HG03159 (cell line): Measurements from ENCODE around the gene OGFOD3.
"Not testable (repeated sequence)": the region's sequence is repeated elsewhere in the genome, so short reads cannot be mapped to it uniquely, and the experiment has no call there.

Experiments
- ATAC-seq: cut with Tn5 transposase; IDR thresholded peaks from one replicate; pipeline ENCODE4 v1.9.1; 2021; ENCODE audit warnings: mild to moderate bottlenecking, moderate library complexity; ENCODE audit not compliant: unreplicated experiment

The OGFOD3 gene

GRCh38 chr17:82435103-82435502 is 16.7 kb upstream of the OGFOD3 start:
- ATAC-seq, result no peak

GRCh38 chr17:82434216-82434565 is 15.8 kb upstream of the OGFOD3 start:
- no peak for ATAC-seq

DNA sequence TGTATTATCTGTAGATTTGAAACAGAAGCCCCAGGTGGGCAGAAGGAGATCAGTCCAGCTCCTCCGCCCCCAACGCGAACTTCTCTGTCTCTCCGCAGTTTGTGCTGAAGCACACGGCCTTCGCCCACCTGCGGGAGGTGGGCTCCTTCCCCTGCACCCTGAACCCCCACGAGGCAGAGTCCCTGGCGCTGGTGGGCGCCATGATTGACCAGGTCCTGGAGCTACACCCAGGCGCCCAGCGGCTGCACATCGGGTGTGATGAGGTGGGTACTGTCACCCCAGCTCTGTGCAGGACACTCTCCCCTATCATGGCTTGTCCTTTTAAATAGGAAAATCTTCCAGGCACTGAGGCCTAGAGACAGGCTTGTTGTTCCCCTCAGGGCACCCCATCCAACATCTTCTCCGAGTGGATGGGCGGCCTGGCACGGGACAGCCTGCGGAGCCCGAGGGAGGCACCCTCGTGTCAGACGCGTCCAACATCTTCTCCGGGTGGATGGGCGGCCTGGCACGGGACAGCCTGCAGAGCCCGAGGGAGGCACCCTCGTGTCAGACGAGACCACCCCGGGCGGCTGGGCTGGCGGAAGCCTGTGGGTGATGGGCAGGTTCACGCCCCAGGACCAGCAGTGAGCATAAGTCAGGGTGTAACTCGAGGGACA is 15.3 kb upstream of the OGFOD3 start:
- no peak for ATAC-seq

DNA sequence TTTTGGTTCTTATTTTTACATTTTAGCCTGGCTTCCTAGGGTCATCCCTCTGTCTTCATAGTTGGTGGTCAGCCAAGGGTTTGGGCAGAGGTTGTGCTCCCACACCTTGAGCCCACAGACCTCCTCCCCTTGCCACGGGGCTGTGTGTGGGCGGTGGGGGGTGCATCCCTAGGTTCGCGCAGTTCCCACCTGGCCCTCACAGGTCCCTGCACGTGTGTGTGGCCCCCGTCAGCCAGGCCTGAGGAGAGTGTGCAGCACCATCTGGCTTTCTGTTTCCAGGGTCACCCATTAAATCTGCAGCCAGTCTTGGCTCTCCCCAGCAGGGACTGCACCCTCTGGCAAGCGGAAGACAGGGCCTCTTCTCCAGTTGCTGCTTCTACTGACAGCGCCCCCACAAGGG is 13.6 kb upstream of the OGFOD3 start:
- no peak for ATAC-seq

GRCh38 chr17:82429824-82430223 is 11.4 kb upstream of the OGFOD3 start:
- no peak for ATAC-seq

GRCh38 chr17:82428546-82428945 is 10.2 kb upstream of the OGFOD3 start:
- ATAC-seq, result no peak

GRCh38 chr17:82424863-82425159 is 6.4 kb upstream of the OGFOD3 start:
- no peak for ATAC-seq

DNA sequence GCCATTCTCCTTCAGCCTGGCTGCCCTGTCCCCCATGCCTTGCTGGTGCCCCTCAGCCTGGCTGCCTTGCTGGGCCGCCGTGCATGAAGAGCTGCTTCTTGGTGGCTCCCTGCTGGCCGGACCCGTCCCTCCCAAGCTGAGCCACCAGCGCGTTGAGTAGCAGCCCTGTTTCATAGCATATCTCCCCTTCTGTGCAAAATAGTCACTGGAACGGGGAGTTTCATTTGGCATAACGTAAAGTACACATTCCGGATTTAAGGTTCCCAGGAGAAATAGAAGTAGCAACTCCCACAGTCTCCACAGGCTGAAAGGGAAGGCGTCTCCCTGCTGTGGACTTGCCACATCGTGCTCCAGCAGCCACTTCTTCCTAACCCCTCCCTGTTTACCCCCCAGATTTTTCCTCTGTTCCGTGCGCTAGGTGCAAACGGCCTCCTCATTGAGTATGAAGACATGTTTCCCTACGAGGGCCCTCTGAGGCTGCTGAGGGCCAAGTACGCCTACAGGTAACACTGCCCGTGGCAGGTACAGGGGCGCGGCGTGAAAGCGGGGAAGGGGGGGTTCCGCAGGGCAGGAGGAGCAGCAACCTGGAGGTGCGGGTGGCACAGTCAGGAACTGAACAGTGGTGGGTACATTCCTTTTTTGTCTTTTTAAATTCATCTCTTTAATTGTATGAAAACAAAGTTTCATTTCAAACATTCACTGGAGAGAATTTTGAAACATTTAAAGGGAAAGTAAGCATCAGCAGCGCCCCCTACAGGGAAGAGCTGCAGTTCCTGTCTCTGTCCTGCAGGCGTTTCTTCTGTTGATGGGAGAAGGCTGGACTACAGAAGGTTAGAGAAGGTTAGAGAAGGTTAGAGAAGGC is 5.8 kb upstream of the OGFOD3 start:
- ATAC-seq, result no peak

- ATAC-seq, result no peak
Observed at GRCh38 chr17:82419540-82419939, 1.2 kb upstream of the OGFOD3 start.

DNA sequence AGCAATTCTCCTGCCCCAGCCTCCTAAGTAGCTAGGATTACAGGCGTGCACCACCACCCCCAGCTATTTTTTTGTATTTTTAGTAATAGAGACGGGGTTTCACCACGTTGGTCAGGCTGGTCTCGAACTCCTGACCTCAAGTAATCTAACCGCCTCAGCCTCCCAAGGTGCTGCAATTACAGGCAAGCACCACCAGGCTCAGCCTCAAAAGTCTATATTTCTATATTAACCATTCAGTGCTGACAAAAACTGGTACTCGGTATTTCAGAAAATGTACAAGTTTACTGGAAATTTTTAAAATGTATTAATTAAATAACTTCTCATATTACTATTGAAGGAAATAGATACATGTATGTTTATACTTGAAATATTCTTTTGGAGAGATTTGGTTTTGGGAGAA is 1.6 kb downstream of the OGFOD3 start:
- ATAC-seq, result no peak

DNA sequence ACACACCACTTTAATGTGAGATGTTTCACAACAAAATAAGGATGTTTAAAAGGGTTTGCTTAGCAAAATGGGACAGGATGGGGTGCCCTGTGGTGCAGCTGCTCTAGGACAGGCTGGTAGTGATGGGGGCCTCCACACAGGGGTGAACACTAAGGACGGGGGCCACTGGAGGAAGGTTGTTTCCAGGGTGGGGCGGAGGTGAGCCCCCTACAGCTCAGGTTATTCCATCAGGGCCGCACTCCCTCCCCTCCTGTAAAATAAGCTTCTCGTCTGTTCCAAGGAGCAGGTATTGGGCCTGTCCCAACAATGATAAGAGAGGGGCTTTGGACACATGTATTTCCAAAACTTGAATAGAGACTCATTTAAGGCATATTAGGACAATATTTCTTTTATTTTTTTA is 2.1 kb downstream of the OGFOD3 start:
- ATAC-seq, result no peak

DNA sequence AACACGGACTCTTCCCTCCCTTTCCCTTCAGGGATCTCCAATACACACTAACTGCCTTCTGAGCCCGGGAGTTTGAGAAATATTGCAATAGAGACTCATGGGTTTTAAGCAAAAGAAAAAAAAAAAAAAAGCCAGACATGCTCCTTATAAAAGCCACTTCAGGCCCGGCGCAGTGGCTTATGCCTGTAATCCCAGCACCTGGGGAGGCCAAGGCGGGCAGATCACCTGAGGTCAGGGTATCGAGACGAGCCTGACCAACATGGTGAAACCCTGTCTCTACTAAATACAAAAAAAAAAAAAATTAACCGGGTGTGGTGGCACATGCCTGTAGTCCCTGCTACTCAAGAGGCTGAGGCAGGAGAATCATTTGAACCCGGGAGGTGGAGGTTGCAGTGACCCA is 2.6 kb downstream of the OGFOD3 start:
- no peak for ATAC-seq

GRCh38 chr17:82415336-82415735 is 3.0 kb downstream of the OGFOD3 start:
- ATAC-seq, result no peak

DNA sequence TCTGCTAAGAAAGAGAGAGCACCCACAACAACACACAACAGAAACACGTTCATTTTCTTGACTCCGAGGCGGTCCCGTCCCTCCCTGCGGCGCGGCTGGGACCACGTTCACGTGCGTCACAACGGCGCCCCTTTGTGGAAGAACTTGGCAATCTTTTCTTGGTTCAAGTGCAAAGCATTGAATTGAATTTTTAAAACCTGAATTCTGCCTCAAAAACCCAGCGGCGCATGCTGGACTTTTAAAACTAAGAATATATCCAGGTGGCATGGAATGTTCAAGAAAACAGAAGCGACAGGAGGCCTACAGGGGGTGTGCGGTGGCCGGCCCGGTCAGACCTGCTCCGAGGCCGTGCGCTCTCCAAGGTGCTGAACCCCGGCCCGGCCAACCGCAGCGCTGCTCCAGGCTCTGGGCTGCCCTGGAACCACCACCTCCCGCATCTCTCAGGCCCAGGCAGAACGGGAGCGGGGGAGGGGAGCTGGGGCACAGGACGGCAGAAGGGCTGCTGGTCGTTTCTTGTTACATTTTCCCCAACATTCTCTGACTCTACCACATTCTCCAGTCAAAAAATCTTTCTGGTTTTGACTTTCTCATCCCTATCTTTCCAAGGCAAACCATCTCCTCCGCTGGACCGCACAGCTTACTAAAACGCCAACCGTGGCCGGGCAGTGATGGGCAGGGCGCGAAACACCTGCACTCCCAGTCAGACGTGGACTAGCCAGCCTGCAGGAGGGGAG is 3.7 kb downstream of the OGFOD3 start:
- ATAC-seq, result no peak

GRCh38 chr17:82412535-82413520 is 5.6 kb downstream of the OGFOD3 start:
- ATAC-seq, result no peak

GRCh38 chr17:82412081-82412480 is 6.3 kb downstream of the OGFOD3 start:
- not testable (repeated sequence) for ATAC-seq

GRCh38 chr17:82411396-82412053 is 6.9 kb downstream of the OGFOD3 start:
- ATAC-seq, result no peak

- no peak for ATAC-seq
Observed at GRCh38 chr17:82410014-82410716, 8.2 kb downstream of the OGFOD3 start.

DNA sequence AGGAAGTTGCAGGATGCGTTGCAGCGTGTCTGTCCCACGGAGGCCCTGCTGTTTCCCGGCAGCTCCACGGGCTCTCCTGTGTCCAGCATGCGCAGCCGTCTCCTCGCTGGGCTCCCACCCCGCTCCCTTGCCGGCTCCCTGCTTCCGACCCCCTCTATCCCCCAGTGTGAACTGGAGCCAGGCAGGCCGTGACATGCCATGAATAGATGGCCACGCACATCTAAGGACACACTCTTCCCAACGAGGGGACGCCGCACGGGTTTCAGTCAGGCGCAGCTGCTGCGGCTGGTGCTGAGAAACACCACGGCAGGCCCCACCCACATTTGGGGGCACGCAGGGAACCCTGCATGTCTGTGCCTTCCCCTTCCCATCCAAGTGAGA is 9.5 kb downstream of the OGFOD3 start:
- no peak for ATAC-seq
